GM23248 (cell line): Measurements from ENCODE around the gene DZIP1. TPM values are rescaled to one million over a fixed set of nuclear protein-coding genes. Genes with fewer than 3 reads are reported as not detected.

Experiments
- DNase-seq: peaks from one replicate; pipeline ENCODE4 v3.0.0-alpha.2; 2015
- H2AFZ ChIP-seq: fragments of 200-600 bp; sonication (generic); 2 replicates; pipeline ENCODE4 v1.6.1; 2016; ENCODE audit warnings: antibody characterized with exemption
- H3F3A ChIP-seq: fragments of 200-600 bp; sonication (generic); 2 replicates; pipeline ENCODE4 v1.6.1; 2016; ENCODE audit warnings: mild to moderate bottlenecking, antibody characterized with exemption, mixed run types; ENCODE audit not compliant: insufficient read depth
- H3K27ac ChIP-seq: fragments of 200-600 bp; sonication (generic); 2 replicates; pipeline ENCODE4 v1.5.1; 2016; ENCODE audit warnings: mild to moderate bottlenecking
- H3K27me3 ChIP-seq: fragments of 200-600 bp; sonication (generic); replicated peaks from 2 replicates; pipeline ENCODE4 v1.6.1; 2016; ENCODE audit warnings: mild to moderate bottlenecking; ENCODE audit not compliant: insufficient read depth
- H3K36me3 ChIP-seq: fragments of 200-600 bp; sonication (generic); 2 replicates; pipeline ENCODE4 v1.6.1; 2016; ENCODE audit warnings: low read depth, mild to moderate bottlenecking
- H3K4me1 ChIP-seq: fragments of 200-600 bp; sonication (generic); 2 replicates; pipeline ENCODE4 v1.6.1; 2016; ENCODE audit warnings: mild to moderate bottlenecking; ENCODE audit not compliant: insufficient read depth
- H3K4me2 ChIP-seq: fragments of 200-600 bp; sonication (generic); one replicate; pipeline ENCODE4 v1.6.1; 2016; ENCODE audit warnings: mild to moderate bottlenecking; ENCODE audit not compliant: unreplicated experiment
- H3K4me3 ChIP-seq: fragments of 200-600 bp; sonication (generic); 2 replicates; pipeline ENCODE4 v1.5.1; 2016; ENCODE audit warnings: mild to moderate bottlenecking
- H3K79me2 ChIP-seq: fragments of 200-600 bp; sonication (generic); 2 replicates; pipeline ENCODE4 v1.6.1; 2016; ENCODE audit warnings: mild to moderate bottlenecking; ENCODE audit not compliant: insufficient read depth
- H3K9ac ChIP-seq: fragments of 200-600 bp; sonication (generic); 2 replicates; pipeline ENCODE4 v1.6.1; 2016; ENCODE audit warnings: mild to moderate bottlenecking
- H3K9me2 ChIP-seq: fragments of 200-600 bp; sonication (generic); 2 replicates; pipeline ENCODE4 v1.6.1; 2016; ENCODE audit warnings: mixed run types, mild to moderate bottlenecking, moderate library complexity; ENCODE audit not compliant: insufficient read depth
- H3K9me3 ChIP-seq: fragments of 200-600 bp; sonication (generic); one replicate; pipeline ENCODE4 v1.6.1; 2017; ENCODE audit warnings: low read depth
- H4K20me1 ChIP-seq: fragments of 200-600 bp; sonication (generic); 2 replicates; pipeline ENCODE4 v1.6.0; 2016; ENCODE audit not compliant: insufficient read depth
- EZH2 ChIP-seq: fragments of 200-600 bp; sonication (generic); IDR thresholded peaks from 2 replicates; pipeline ENCODE4 v1.6.1; 2018; ENCODE audit warnings: antibody characterized with exemption, mild to moderate bottlenecking; ENCODE audit not compliant: insufficient read depth, poor library complexity, severe bottlenecking
- EZH2phosphoT487 ChIP-seq: fragments of 200-600 bp; sonication (generic); IDR thresholded peaks from 2 replicates; pipeline ENCODE4 v1.6.1; 2018; ENCODE audit warnings: antibody characterized with exemption, moderate library complexity, mild to moderate bottlenecking, low read depth; ENCODE audit not compliant: insufficient read depth
- WGBS, 2 experiments: methylation state at CpG; one replicate each; pipeline ENCODE4 v1.1.6; 2015 to 2017; ENCODE audit warnings: low lambda C conversion rate in 2 of 2, low coverage in 1 of 2; ENCODE audit errors: missing lambda C conversion rate in 2 of 2; 5-methylcytosine and 5-hydroxymethylcytosine counted together
- in situ Hi-C: fragments of 300-500 bp; cut with MboI; formaldehyde crosslinking; loops from 2 replicates; pipeline ENCODE4 v1.15.0; 2020
- polyA plus RNA-seq: library from polyadenylated mRNA; unstranded; fragments of >200 nt; fragmentation: Nextera tagmentation; extraction: Ambion mirVana; gene quantifications from 2 replicates; pipeline ENCODE4 v1.2.1, GENCODE V29; 2016
- total RNA-seq: library from RNA; depleted of rRNA; stranded (reverse); fragments of >200 nt; shearing (Covaris generic); gene quantifications from 2 replicates; pipeline ENCODE4 v1.2.3, GENCODE V29; 2014; rRNA removed

DZIP1 gene
- total and polyA plus RNA-seq, 2 experiments from 2014 or later: 8.0 to 22.8 TPM

DNA sequence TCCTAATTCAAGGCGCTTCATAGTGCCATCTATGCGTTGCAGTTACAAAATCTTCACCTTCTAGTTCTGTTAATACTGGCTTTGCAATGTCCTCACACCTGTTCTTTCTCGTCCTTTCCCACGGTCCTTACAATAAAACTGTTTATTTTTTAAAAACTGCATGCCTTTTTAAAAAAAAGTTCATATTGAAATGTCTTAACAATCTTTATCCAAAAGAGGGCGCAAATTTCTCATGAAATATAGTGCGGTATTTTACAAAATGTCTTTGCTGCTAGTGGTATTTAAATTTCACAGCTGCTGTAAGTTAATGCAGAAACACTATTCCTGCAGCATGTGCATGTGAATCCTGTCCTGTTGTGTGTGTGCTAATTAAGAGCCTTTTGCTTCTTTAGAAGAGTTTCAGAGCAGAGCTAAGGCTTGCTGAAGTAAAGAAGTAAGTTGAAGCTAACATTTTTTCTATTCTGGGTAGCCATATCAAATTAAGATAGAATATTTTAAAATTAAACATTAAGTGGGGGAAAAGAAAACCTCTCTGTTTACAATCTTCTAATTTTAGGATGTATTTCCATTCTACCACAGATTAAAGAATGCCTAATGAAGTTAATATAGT is 107.8 kb downstream of the DZIP1 start:
- no peak overlapping the region for H2AFZ ChIP-seq
- peak; percentile 63 for DNase-seq
- TF ChIP-seq EZH2 (no peak), EZH2phosphoT487 (no peak)
- H3K4me2 ChIP-seq: no peak overlapping the region
- no peak overlapping the region for H3K4me3 ChIP-seq
- H3K36me3 ChIP-seq: no peaks in the 10 kb centered on the region
- H3F3A ChIP-seq: peaks cover 6% of the 10 kb centered on the region; the same call in 1 of the 2 replicates
- peaks cover 14% of the 10 kb centered on the region for H3K4me1 ChIP-seq
- no peaks in the 10 kb centered on the region for H4K20me1 ChIP-seq
- H3K9ac ChIP-seq: no peak overlapping the region
- no peaks in the 10 kb centered on the region for H3K9me3 ChIP-seq
- no peaks in the 10 kb centered on the region for H3K9me2 ChIP-seq
- WGBS, 2 experiments: 14 to 15% methylated on average over 6 of the region's 6 CpGs
- H3K27ac ChIP-seq: no peak overlapping the region
- in situ Hi-C loops: no loop called here
- H3K79me2 ChIP-seq: no peaks in the 10 kb centered on the region
- H3K27me3 ChIP-seq: 0 out of 2 replicates have a peak, but pooled peaks cover 4% of the 10 kb centered on the region

GRCh38 chr13:95535243-95535642 is 109.3 kb downstream of the DZIP1 start:
- Histone ChIP-seq H3K79me2 (no peaks in the 10 kb centered on the region), H3K9ac (no peak overlapping the region), H2AFZ (no peak overlapping the region), H3F3A (peaks cover 6% of the 10 kb centered on the region; the same call in 1 of the 2 replicates), H3K4me2 (peak overlapping the region; percentile 25), H3K9me2 (no peaks in the 10 kb centered on the region), H3K4me3 (no peak overlapping the region), H3K4me1 (peaks cover 14% of the 10 kb centered on the region), H4K20me1 (no peaks in the 10 kb centered on the region), H3K36me3 (no peaks in the 10 kb centered on the region), H3K27me3 (0 out of 2 replicates have a peak, but pooled peaks cover 4% of the 10 kb centered on the region), H3K9me3 (no peaks in the 10 kb centered on the region), H3K27ac (no peak overlapping the region)
- WGBS, 2 experiments: 33 to 40% methylated on average over 3 of the region's 3 CpGs
- in situ Hi-C loops: no loop called here
- peak; percentile 77 for DNase-seq
- TF ChIP-seq EZH2phosphoT487: no peak
- no peak for TF ChIP-seq EZH2

DNA sequence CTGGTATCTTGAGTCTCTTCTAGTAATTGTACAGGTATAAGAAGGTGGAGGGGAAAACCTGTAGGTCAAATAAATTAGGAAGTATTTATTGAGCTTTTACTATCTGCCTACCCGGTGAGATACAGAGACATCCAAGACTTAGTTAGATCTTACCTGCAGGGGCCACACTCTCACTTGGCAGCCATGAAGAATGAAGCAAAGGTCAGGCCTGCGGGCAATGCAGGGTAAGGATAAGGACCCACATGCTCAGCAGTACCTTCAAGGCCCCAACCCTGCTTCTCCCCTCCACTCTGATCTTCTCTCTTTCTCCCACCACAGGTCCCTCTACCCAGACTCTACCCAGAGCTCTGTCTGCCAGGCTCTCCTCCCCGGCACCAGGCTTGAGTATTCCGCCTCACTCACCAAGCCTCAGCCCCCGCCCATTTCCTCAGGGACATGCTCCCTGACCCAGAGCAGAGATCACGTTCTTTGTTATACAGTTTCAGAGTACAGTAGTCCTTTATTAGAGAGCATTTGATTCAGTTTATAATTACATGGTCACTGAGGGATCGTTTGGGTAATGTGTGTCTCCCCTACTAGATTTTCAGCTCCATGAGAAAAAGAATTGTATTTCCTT is 110.9 kb downstream of the DZIP1 start:
- in situ Hi-C loops: no loop called here
- H3K9ac ChIP-seq: no peak overlapping the region
- H3K79me2 ChIP-seq: no peaks in the 10 kb centered on the region
- H3K9me3 ChIP-seq: no peaks in the 10 kb centered on the region
- H2AFZ ChIP-seq: no peak overlapping the region
- 95 to 96% methylated on average over 7 of the region's 7 CpGs for WGBS, 2 experiments
- no peak overlapping the region for H3K4me2 ChIP-seq
- DNase-seq: no peak
- no peak overlapping the region for H3K27ac ChIP-seq
- no peaks in the 10 kb centered on the region for H3K9me2 ChIP-seq
- no peak overlapping the region for H3K4me3 ChIP-seq
- no peaks in the 10 kb centered on the region for H4K20me1 ChIP-seq
- H3F3A ChIP-seq: peaks cover 6% of the 10 kb centered on the region; the same call in 1 of the 2 replicates
- H3K4me1 ChIP-seq: peaks cover 14% of the 10 kb centered on the region
- TF ChIP-seq EZH2 (no peak), EZH2phosphoT487 (no peak)
- 0 out of 2 replicates have a peak, but pooled peaks cover 8% of the 10 kb centered on the region for H3K27me3 ChIP-seq
- no peaks in the 10 kb centered on the region for H3K36me3 ChIP-seq

DNA sequence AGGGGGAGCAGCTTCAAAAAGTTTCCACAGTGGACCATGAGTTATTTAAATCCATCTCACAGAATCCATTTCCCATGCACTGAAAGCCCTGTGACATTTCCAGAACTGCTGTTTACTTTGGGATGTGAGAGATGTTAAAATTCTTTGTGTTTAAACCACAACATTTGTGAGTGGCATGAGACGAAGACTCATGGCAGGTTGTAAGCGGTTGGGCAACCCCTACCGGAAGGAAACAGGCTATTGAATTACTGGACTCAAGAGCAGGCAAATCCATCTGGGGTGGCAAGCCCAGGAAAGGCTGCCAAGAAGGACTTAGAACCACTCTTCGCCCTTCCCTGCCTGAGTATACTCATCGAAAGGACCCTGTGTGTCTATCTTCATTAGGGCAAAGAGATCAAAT is 114.3 kb downstream of the DZIP1 start:
- H3K4me2 ChIP-seq: no peak overlapping the region

More for the DNA sequence above, 114.3 kb downstream of the DZIP1 start:
- Histone ChIP-seq H3F3A (peaks cover 6% of the 10 kb centered on the region; the same call in 1 of the 2 replicates), H3K27me3 (0 out of 2 replicates have a peak, but pooled peaks cover 13% of the 10 kb centered on the region), H3K9me3 (no peaks in the 10 kb centered on the region), H4K20me1 (no peaks in the 10 kb centered on the region), H3K79me2 (no peaks in the 10 kb centered on the region), H3K9ac (no peak overlapping the region), H3K36me3 (no peaks in the 10 kb centered on the region), H3K9me2 (no peaks in the 10 kb centered on the region), H2AFZ (no peak overlapping the region), H3K4me1 (peaks cover 5% of the 10 kb centered on the region), H3K4me3 (no peak overlapping the region), H3K27ac (no peak overlapping the region)
- no peak for DNase-seq
- WGBS, 2 experiments: 55 to 60% methylated on average over 5 of the region's 5 CpGs
- no peak for TF ChIP-seq EZH2
- no peak for TF ChIP-seq EZH2phosphoT487
- in situ Hi-C loops: no loop called here

Other genes starting within 250 kb of the DZIP1 start
- not detected in 2 replicates for gene CLDN10, start 92.0 kb downstream of the DZIP1 start, total RNA-seq
- 0.20 TPM in 1 of 2 replicates, not detected in the other for gene CLDN10, start 92.0 kb downstream of the DZIP1 start, polyA plus RNA-seq
- 42.1 and 42.4 TPM in 2 replicates for gene DNAJC3, start 32.4 kb upstream of the DZIP1 start, total RNA-seq
- gene DNAJC3, start 32.4 kb upstream of the DZIP1 start, polyA plus RNA-seq: 39.1 and 39.5 TPM in 2 replicates